ENCODE data around the gene USF2. TPM values are rescaled to one million over a fixed set of nuclear protein-coding genes. Genes with fewer than 3 reads are reported as not detected.

USF2 gene
- total RNA-seq, 2 donors from 2014 or later: 85.9 to 96.2 TPM

GRCh38 chr19:35261356-35262100 is 7.2 kb upstream of the USF2 start:
- DNase-seq (no peak), ATAC-seq (no peak)
- intact Hi-C loops (cut with DNase I, micrococcal nuclease): no loop called here

- intact Hi-C loops (cut with DNase I, micrococcal nuclease): no loop called here
- ATAC-seq (no peak), DNase-seq (peak in 1 of 2 donors; percentile 23)
Measured at GRCh38 chr19:35262101-35262761, 6.5 kb upstream of the USF2 start.

GRCh38 chr19:35264268-35265125 is 4.3 kb upstream of the USF2 start:
- ATAC-seq (no peak), DNase-seq (peak; percentile 3 to 20)
- intact Hi-C loops (cut with DNase I, micrococcal nuclease): no loop called here

- intact Hi-C loops (cut with DNase I, micrococcal nuclease): no loop called here
- ATAC-seq (no peak), DNase-seq (no peak)
Measured at GRCh38 chr19:35265126-35265899, 3.4 kb upstream of the USF2 start.

GRCh38 chr19:35265900-35266519 is 2.8 kb upstream of the USF2 start:
- intact Hi-C loops (cut with DNase I, micrococcal nuclease): no loop called here
- DNase-seq: peak in 1 of 2 donors; percentile 23

GRCh38 chr19:35266520-35267352 is 2.0 kb upstream of the USF2 start:
- DNase-seq (peak in 1 of 2 donors; percentile 29), ATAC-seq (peak; percentile 0)
- intact Hi-C loops (cut with DNase I, micrococcal nuclease): no loop called here

More at GRCh38 chr19:35265900-35266519, 2.8 kb upstream of the USF2 start:
- ATAC-seq: no peak

GRCh38 chr19:35267353-35267817 is 1.4 kb upstream of the USF2 start:
- ATAC-seq (peak; percentile 34), DNase-seq (peak; percentile 53 to 63)
- intact Hi-C loops (cut with DNase I, micrococcal nuclease): no loop called here

DNA sequence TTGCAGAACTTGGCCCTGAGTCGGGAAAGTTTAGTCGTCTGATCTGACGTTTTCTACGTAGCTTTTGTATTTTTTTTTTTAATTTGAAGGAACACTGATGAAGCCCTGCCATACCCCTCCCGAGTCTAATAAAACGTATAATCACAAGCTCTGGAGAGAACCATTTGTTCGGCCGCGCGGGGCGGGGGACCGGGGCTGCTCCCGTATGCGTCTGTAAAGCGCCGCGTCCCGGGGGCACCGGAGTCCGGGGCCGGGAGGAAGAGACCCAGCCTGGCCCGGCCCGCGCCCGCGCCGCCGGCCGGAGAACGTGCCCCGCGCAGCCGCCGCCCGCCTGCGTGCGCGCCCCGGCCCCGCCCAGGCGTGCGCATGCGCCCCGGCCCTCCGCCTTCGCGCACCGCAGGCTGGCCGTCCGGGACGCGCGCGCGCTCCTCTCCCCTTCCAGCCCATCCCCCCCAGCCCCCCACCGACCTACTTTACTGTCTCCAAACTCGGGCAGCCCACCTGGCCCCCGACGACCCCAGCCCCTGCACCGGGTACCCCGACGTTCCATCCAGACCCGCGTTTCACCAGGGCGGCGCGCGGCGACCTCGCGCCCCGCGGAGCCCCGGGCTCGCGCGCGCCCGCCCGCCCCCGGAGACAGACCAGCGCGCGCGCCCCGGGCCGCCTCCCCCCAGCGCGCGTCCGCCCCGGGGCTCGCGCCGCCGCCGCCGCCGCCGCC is 785 bp upstream of the USF2 start:
- intact Hi-C loops (cut with DNase I, micrococcal nuclease): no loop called here
- peak; percentile 64 to 80 for DNase-seq

GRCh38 chr19:35269438-35270117 is 816 bp downstream of the USF2 start:
- peak; percentile 57 for ATAC-seq
- intact Hi-C loops (cut with DNase I, micrococcal nuclease): loop anchor here in 1 of 2 donors (10.0 kb wide), 1 partner anchor 125 kb away; the partner anchor contains the start of gene FXYD7
- peak; percentile 84 to 93 for DNase-seq

More for the DNA sequence above, 785 bp upstream of the USF2 start:
- peak; percentile 67 for ATAC-seq

DNA sequence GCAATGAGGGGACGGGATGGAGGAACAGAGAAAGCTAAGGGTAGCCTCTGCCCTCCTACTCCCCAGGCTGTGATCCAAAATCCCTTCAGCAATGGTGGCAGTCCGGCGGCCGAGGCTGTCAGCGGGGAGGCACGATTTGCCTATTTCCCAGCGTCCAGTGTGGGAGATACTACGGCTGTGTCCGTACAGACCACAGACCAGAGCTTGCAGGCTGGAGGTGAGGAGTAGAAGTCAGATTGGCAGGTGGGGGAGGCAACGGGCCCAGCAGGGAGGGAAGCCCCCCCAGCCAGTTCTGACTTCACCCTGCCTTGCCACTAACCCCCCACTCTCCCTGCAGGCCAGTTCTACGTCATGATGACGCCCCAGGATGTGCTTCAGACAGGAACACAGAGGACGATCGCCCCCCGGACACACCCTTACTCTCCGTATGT is 1.6 kb downstream of the USF2 start:
- ATAC-seq (no peak), DNase-seq (no peak)
- intact Hi-C loops (cut with DNase I, micrococcal nuclease): loop anchor here in 1 of 2 donors (10.0 kb wide), 1 partner anchor 126 kb away; the partner anchor contains the start of gene FXYD7

DNA sequence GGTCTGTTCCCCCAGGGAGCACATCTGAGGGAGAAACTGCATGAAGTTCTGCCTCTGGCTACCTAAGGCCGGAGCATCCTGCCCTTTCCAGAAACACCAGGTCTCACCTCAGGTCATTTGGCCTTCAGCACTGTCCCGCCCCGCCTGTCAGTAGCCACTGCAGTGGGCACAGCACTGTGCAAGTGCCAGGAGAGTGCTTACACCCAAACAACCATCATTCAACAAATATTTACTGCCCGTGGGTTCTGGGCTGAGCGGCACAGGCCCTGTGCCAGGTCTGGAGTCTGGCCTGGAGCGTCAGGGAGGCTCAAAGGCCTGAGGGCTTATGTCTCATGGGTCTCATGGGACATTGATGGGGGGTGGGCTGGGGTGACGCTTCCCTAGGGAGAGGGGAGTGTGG is 2.8 kb downstream of the USF2 start:
- intact Hi-C loops (cut with DNase I, micrococcal nuclease): loop anchor here in 1 of 2 donors (10.0 kb wide), 1 partner anchor 127 kb away; the partner anchor contains the start of gene FXYD7
- no peak for ATAC-seq
- DNase-seq: no peak

- ATAC-seq: no peak
- intact Hi-C loops (cut with DNase I, micrococcal nuclease): loop anchor here in 1 of 2 donors (10.0 kb wide), 1 partner anchor 127 kb away; the partner anchor contains the start of gene FXYD7
- DNase-seq: peak in 1 of 2 donors; percentile 26
Measured at GRCh38 chr19:35272122-35272719, 3.5 kb downstream of the USF2 start.

DNA sequence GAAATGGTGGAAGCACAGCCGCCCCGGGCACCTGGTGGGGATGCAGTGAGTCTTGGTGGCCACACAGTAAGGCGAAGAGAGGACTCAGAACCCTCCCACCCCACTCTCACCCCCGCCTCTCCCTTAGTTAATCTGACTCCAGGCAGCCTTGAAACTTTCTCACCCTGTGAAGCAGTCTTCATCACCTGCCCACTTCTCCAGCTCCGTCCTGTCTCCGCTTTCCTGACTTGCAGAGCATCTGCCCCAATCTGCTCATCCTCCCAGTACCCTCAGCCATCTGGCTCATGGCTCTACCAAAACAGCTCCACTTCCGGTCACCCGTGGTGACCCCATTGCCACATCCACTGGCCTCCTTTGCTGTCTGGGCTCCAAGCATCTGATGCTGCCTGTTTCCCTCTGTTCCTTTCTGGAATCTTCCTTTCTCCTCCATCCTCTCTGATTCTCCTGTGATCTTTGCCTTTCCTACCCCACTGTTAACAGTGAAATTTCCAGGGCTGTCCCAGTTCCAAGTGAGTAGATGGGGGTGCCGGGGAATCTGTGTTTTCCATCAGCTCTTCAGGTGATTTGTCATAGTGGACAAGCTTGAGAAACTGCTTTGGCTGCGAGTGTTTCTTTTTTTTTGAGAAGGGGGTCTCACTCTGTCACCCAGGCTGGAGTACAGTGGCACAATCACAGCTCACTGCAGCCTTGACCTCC is 4.3 kb downstream of the USF2 start:
- DNase-seq (no peak), ATAC-seq (no peak)
- intact Hi-C loops (cut with DNase I, micrococcal nuclease): loop anchor here in 1 of 2 donors (10.0 kb wide), 1 partner anchor 128 kb away; the partner anchor contains the start of gene FXYD7

GRCh38 chr19:35273686-35274259 is 5.0 kb downstream of the USF2 start:
- intact Hi-C loops (cut with DNase I, micrococcal nuclease): loop anchor here in 1 of 2 donors (10.0 kb wide), 1 partner anchor 129 kb away; the partner anchor contains the start of gene FXYD7
- DNase-seq (no peak), ATAC-seq (no peak)
